SK-N-SH (cell line): ENCODE measurements around the gene ZBTB16. TPM values are rescaled to one million over a fixed set of nuclear protein-coding genes. Genes with fewer than 3 reads are reported as not detected.
A peak's percentile ranks its signal among the peaks of the same experiment; 100 is the strongest.

Source experiments
- CTCF ChIA-PET: fragments of 300-600, 350-600 bp; formaldehyde crosslinking; extraction: SDS; loops from one replicate; lab custom pipeline; 2021; lab: Yijun Ruan, JAX
- POLR2A ChIA-PET: fragments of 350-600 bp; sonication (Branson Sonifier 250); formaldehyde crosslinking; extraction: SDS; loops from one replicate; lab custom pipeline; 2020; ENCODE audit warnings: antibody characterized with exemption, inconsistent platforms; lab: Yijun Ruan, JAX
- DNase-seq: peaks from one replicate; pipeline ENCODE4 v3.0.0; 2012
- H2AFZ ChIP-seq: fragments of 200-600 bp; sonication (generic); 2 replicates; pipeline ENCODE4 v1.8.1; 2016; ENCODE audit warnings: antibody characterized with exemption, mild to moderate bottlenecking, low read depth
- H3F3A ChIP-seq: fragments of 200-600 bp; sonication (generic); replicated peaks from 2 replicates; pipeline ENCODE3; 2016; ENCODE audit warnings: antibody characterized with exemption, mild to moderate bottlenecking; ENCODE audit not compliant: insufficient read depth
- H3K27ac ChIP-seq, 2 experiments: fragments of 200-500 bp in 1 of 2; fragments of 200-600 bp in 1 of 2; sonication (Bioruptor generic) in 1 of 2; sonication (generic), shearing (Covaris generic) in 1 of 2; 2 replicates each; pipeline versions ENCODE4 v1.5.1 to v1.6.1; 2014 to 2016; ENCODE audit warnings: low read depth in 2 of 2, inconsistent platforms in 1 of 2, low read length in 1 of 2, mild to moderate bottlenecking in 1 of 2, mixed read lengths in 1 of 2
- H3K27me3 ChIP-seq: fragments of 200-600 bp; sonication (generic), shearing (Covaris generic); 2 replicates; pipeline ENCODE4 v1.6.1; 2016; ENCODE audit warnings: mixed run types; ENCODE audit not compliant: insufficient read depth
- H3K36me3 ChIP-seq, 2 experiments: fragments of 200-500 bp in 1 of 2; fragments of 200-600 bp in 1 of 2; sonication (Bioruptor generic) in 1 of 2; sonication (generic) in 1 of 2; replicated peaks in 1 of 2; 2 replicates each; pipeline versions ENCODE3 to v1.5.1; 2014 to 2016; ENCODE audit warnings: low read length in 1 of 2, mild to moderate bottlenecking in 1 of 2; ENCODE audit not compliant: insufficient read depth in 2 of 2, control insufficient read depth in 1 of 2
- H3K4me1 ChIP-seq, 2 experiments: fragments of 200-500 bp in 1 of 2; fragments of 200-600 bp in 1 of 2; sonication (Bioruptor generic) in 1 of 2; sonication (generic), shearing (Covaris generic) in 1 of 2; 2 replicates each; pipeline versions ENCODE4 v1.5.1 to v1.6.1; 2014 to 2016; ENCODE audit warnings: low read depth in 1 of 2, low read length in 1 of 2, mixed run types in 1 of 2; ENCODE audit not compliant: insufficient read depth in 2 of 2, control insufficient read depth in 1 of 2
- H3K4me2 ChIP-seq: fragments of 200-600 bp; sonication (generic), shearing (Covaris generic); 2 replicates; pipeline ENCODE4 v1.6.1; 2017; ENCODE audit warnings: mixed run types
- H3K4me3 ChIP-seq, 2 experiments: fragments of 200-500 bp in 1 of 2; fragments of 200-600 bp in 1 of 2; sonication (Bioruptor generic) in 1 of 2; sonication (generic), shearing (Covaris generic) in 1 of 2; 2 replicates each; pipeline versions ENCODE4 v1.5.1 to v1.8.1; 2014 to 2016; ENCODE audit warnings: low read depth in 2 of 2, inconsistent platforms in 1 of 2, low read length in 1 of 2, mild to moderate bottlenecking in 1 of 2, mixed read lengths in 1 of 2, moderate library complexity in 1 of 2
- H3K79me2 ChIP-seq: fragments of 200-600 bp; sonication (generic); 2 replicates; pipeline ENCODE4 v1.8.1; 2017; ENCODE audit warnings: mild to moderate bottlenecking; ENCODE audit not compliant: insufficient read depth
- H3K9ac ChIP-seq: fragments of 200-600 bp; sonication (generic); 2 replicates; pipeline ENCODE4 v1.6.1; 2017; ENCODE audit warnings: mixed run types
- H3K9me2 ChIP-seq: fragments of 200-600 bp; sonication (generic); 2 replicates; pipeline ENCODE4 v1.6.1; 2017; ENCODE audit warnings: mixed run types
- H3K9me3 ChIP-seq: fragments of 200-600 bp; sonication (generic); 2 replicates; pipeline ENCODE4 v1.6.1; 2017; ENCODE audit warnings: mixed run types, mild to moderate bottlenecking, moderate library complexity
- H4K20me1 ChIP-seq: fragments of 200-600 bp; sonication (generic); 2 replicates; pipeline ENCODE4 v1.6.1; 2017; ENCODE audit warnings: mild to moderate bottlenecking, mixed run types; ENCODE audit not compliant: insufficient read depth
- CTCF ChIP-seq: fragments of 200-600 bp; sonication (generic); IDR thresholded peaks from 2 replicates; pipeline ENCODE4 v1.6.1; 2017; ENCODE audit warnings: antibody characterized with exemption, mild to moderate bottlenecking, moderate library complexity
- FOSL2 ChIP-seq: IDR thresholded peaks from 2 replicates; pipeline ENCODE4 v1.4.0; 2012; ENCODE audit warnings: low read depth, mild to moderate bottlenecking, moderate library complexity, borderline replicate concordance
- GABPA ChIP-seq: IDR thresholded peaks from 2 replicates; pipeline ENCODE4 v1.4.0; 2012; ENCODE audit warnings: low read depth, mild to moderate bottlenecking
- GATA2 ChIP-seq: sonication (generic); formaldehyde crosslinking; IDR thresholded peaks from 2 replicates; pipeline ENCODE4 v1.5.0; 2020; ENCODE audit warnings: mild to moderate bottlenecking, missing genetic modification reagents
- MEF2A ChIP-seq: IDR thresholded peaks from 2 replicates; pipeline ENCODE4 v1.4.0; 2012; ENCODE audit warnings: low read depth, borderline replicate concordance
- NRF1 ChIP-seq: IDR thresholded peaks from 2 replicates; pipeline ENCODE4 v1.6.1; 2012; ENCODE audit warnings: low read depth, mild to moderate bottlenecking, low read length
- PBX3 ChIP-seq: IDR thresholded peaks from 2 replicates; pipeline ENCODE4; 2012
- POLR2AphosphoS5 ChIP-seq: IDR thresholded peaks from 2 replicates; pipeline ENCODE4 v1.6.1; 2012; ENCODE audit warnings: low read depth, low read length
- RAD21 ChIP-seq: IDR thresholded peaks from 2 replicates; pipeline ENCODE4 v1.6.1; 2012; ENCODE audit warnings: mild to moderate bottlenecking, low read length
- RCOR1 ChIP-seq: fragments of 150-350 bp; IDR thresholded peaks from 2 replicates; pipeline ENCODE4 v1.6.1; 2017; ENCODE audit warnings: antibody characterized with exemption, low read length
- SIN3A ChIP-seq: IDR thresholded peaks from 2 replicates; pipeline ENCODE4 v1.6.1; 2012; ENCODE audit warnings: low read depth, mild to moderate bottlenecking, low read length, moderate library complexity, borderline replicate concordance
- SMC3 ChIP-seq: IDR thresholded peaks from 2 replicates; pipeline ENCODE4 v1.6.1; 2012; ENCODE audit warnings: low read depth, low read length, improper control_type of control experiment
- TAF1 ChIP-seq: IDR thresholded peaks from 2 replicates; pipeline ENCODE4 v1.6.1; 2012; ENCODE audit warnings: low read depth, mild to moderate bottlenecking, low read length, moderate library complexity, borderline replicate concordance
- TEAD4 ChIP-seq: IDR thresholded peaks from 2 replicates; pipeline ENCODE4 v1.4.0; 2012; ENCODE audit warnings: mild to moderate bottlenecking, borderline replicate concordance; ENCODE audit not compliant: insufficient read depth
- USF2 ChIP-seq: fragments of 150-350 bp; IDR thresholded peaks from 2 replicates; pipeline ENCODE4 v1.6.1; 2017; ENCODE audit warnings: antibody characterized with exemption, low read length, low read depth, borderline replicate concordance
- YY1 ChIP-seq: IDR thresholded peaks from 2 replicates; pipeline ENCODE4 v1.4.0; 2012; ENCODE audit warnings: low read depth, mild to moderate bottlenecking
- WGBS: methylation state at CpG from one replicate; pipeline ENCODE4 v1.1.6; 2017; ENCODE audit warnings: low lambda C conversion rate; 5-methylcytosine and 5-hydroxymethylcytosine counted together
- polyA plus RNA-seq, 3 experiments: library from polyadenylated mRNA; depleted of rRNA; stranded (reverse); fragments of >200 nt; gene quantifications; 2 replicates each; pipeline ENCODE4 v1.2.3, GENCODE V29; 2012
- TF ChIP-seq, protein P1 (sequence below): IDR thresholded peaks from 2 replicates; pipeline ENCODE4 v1.4.0; 2012; ENCODE audit warnings: low read depth

Gene ZBTB16
- polyA plus RNA-seq, 1 of the 3 experiments (the other 2 are of a cell fraction), result not detected

DNA sequence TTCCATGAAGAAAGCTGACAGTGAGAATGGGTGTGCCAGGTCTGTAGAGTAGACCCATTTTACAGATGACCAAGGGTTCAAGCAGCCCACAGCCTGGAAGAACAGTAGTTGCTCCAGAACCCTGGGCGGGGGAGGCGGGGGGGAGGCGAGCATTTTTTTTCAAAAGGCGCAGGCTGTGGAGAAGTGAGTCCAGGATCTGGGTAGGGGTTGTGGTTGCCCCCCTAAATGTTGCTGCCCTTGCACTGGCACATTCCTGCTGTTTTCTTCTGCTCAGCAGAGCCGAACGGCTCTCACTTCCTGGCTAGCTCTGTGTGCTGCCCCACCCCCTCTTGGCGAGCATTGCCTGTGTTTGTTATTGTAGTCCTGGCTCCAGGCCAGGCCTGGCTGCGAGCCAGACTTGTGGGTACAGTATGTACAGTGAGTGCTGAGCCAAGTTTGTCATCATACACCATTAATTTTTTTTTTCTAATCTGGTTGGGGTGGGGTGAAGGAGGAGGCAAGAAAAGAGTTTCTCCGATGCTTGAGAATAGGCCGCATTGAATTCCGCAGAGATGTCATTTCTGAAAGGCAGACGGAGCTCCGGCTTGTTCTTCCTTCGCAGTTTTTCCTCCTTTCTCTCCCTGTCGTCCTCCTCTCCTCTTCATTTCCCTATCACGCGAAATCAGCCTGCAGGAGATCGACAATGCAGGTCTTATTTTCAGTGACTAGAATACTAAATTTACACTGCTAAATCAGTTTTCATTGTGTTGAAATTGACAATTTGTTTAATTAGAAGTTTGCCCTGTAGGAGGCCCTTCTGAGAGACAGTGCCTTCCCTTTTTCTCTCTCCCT lies 100.5 kb downstream of the ZBTB16 start (continued):
- no peak for TF ChIP-seq SMC3
- peak; percentile 83 for TF ChIP-seq PBX3
- no peak for TF ChIP-seq CTCF
- no peak for TF ChIP-seq USF2
- no peak for TF ChIP-seq NRF1
- TF ChIP-seq SIN3A, result 0 out of 2 replicates have a peak, but pooled peaks have one; percentile 41
- TF ChIP-seq TEAD4, result peak; percentile 79
- no peak for TF ChIP-seq YY1

DNA sequence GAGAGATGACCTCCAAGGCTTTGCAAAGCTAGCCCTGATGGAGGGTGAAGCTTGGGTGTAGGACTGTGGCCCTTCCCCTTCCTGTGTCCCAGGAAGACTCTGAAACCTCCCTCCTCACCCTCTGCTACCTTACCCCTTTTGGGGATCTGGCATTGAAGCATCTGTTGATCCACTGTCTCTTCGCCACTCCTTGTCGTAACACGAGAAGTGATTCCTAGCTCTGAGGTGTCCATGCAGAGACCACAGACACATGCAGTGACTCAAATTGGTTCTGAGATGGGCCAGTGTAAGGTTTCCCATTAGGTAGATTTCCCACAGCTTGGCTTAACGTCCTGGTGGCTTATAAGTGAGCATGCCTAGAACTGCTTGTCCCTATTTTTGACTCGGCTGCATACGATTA lies 101.4 kb downstream of the ZBTB16 start:
- Histone ChIP-seq H3F3A (peaks cover 5% of the 10 kb centered on the region), H3K9me2 (no peaks in the 10 kb centered on the region), H3K4me2 (peak overlapping the region; percentile 75; the same call in 1 of the 2 replicates), H3K27ac (no peak overlapping the region), H3K9ac (no peak overlapping the region), H4K20me1 (peaks cover 36% of the 10 kb centered on the region), H3K4me3 (no peak overlapping the region), H3K27me3 (peaks cover 68% of the 10 kb centered on the region), H3K4me1 (peaks cover 31 to 37% of the 10 kb centered on the region in 2 experiments), H3K9me3 (no peaks in the 10 kb centered on the region), H3K36me3 (no peaks in the 10 kb centered on the region), H3K79me2 (no peaks in the 10 kb centered on the region), H2AFZ (no peak overlapping the region)
- ChIA-PET POLR2A (no interaction called here), CTCF (interaction anchor here (0.7 to 7.8 kb wide), 4 partner anchors 22 to 810 kb away, joined by 3 to 47 read pairs (median 6); no protein-coding TSS in a partner anchor)
- WGBS, result 90% methylated on average over 6 of the region's 6 CpGs
- no peak for DNase-seq
- TF ChIP-seq PBX3, result no peak
- TF ChIP-seq MEF2A, result no peak
- no peak for TF ChIP-seq POLR2AphosphoS5
- TF ChIP-seq RAD21, result no peak
- no peak for TF ChIP-seq GABPA
- no peak for TF ChIP-seq SIN3A
- TF ChIP-seq RCOR1, result no peak
- TF ChIP-seq USF2, result no peak
- TF ChIP-seq GATA2 (CRISPR knock-in tag), result no peak
- TF ChIP-seq FOSL2, result no peak
- TF ChIP-seq, protein P1, sequence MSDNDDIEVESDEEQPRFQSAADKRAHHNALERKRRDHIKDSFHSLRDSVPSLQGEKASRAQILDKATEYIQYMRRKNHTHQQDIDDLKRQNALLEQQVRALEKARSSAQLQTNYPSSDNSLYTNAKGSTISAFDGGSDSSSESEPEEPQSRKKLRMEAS, result no peak
- TF ChIP-seq TAF1, result no peak
- TF ChIP-seq, all 33 proteins: peak for 0
